H1 (cell line): ENCODE data around the gene TTLL1. TPM values are rescaled to one million over a fixed set of nuclear protein-coding genes. Genes with fewer than 3 reads are reported as not detected.

Experiments
- CTCF ChIA-PET: fragments of 300-600 bp; sonication (Branson Sonifier 250); formaldehyde crosslinking; loops from one replicate; lab custom pipeline; 2021; ENCODE audit not compliant: partially characterized antibody; lab: Charles Lee
- POLR2A ChIA-PET: fragments of 300-600 bp; sonication (Branson Sonifier 250); formaldehyde crosslinking; loops from one replicate; lab custom pipeline; 2021; ENCODE audit warnings: inconsistent platforms; ENCODE audit not compliant: partially characterized antibody; lab: Charles Lee
- DNase-seq, 2 experiments: peaks; one replicate each; pipeline versions ENCODE4 v3.0.0 to v3.0.0-alpha.2; 2010 to 2022; ENCODE audit warnings: low spot score in 2 of 2, low read depth in 1 of 2, mixed read lengths in 1 of 2
- FAIRE-seq: peaks from 2 replicates; lab custom pipeline; 2011; peaks lifted over from hg19 to GRCh38; lab: Jason Lieb, UNC
- H2AFZ ChIP-seq: 2 replicates; pipeline ENCODE4 v1.8.1; 2012; ENCODE audit warnings: low read length, inconsistent platforms
- H2AK5ac ChIP-seq: 2 replicates; pipeline ENCODE4 v1.6.1; 2013; ENCODE audit warnings: low read depth, low read length
- H2BK120ac ChIP-seq: replicated peaks from 2 replicates; pipeline ENCODE3; 2013; ENCODE audit warnings: low read depth, low read length, inconsistent platforms
- H2BK12ac ChIP-seq: 2 replicates; pipeline ENCODE4 v1.6.1; 2013; ENCODE audit warnings: low read depth, low read length
- H2BK15ac ChIP-seq: 2 replicates; pipeline ENCODE4 v1.6.1; 2013; ENCODE audit warnings: low read length
- H2BK20ac ChIP-seq: 2 replicates; pipeline ENCODE4 v1.6.1; 2013; ENCODE audit warnings: low read length
- H2BK5ac ChIP-seq: 2 replicates; pipeline ENCODE4 v1.6.1; 2013; ENCODE audit warnings: low read depth, low read length
- H3K14ac ChIP-seq: 2 replicates; pipeline ENCODE4 v1.6.1; 2013; ENCODE audit warnings: inconsistent platforms; ENCODE audit not compliant: insufficient read length
- H3K18ac ChIP-seq: 2 replicates; pipeline ENCODE4 v1.6.1; 2013; ENCODE audit warnings: low read length; ENCODE audit errors: extremely low read depth
- H3K23ac ChIP-seq: 2 replicates; pipeline ENCODE4 v1.6.1; 2013; ENCODE audit warnings: inconsistent platforms; ENCODE audit not compliant: insufficient read length
- H3K23me2 ChIP-seq: 2 replicates; pipeline ENCODE4 v1.6.1; 2013; ENCODE audit warnings: low read depth, low read length
- H3K27ac ChIP-seq: 2 replicates; pipeline ENCODE4 v1.6.1; 2011; ENCODE audit warnings: low read depth, low read length, inconsistent platforms
- H3K27me3 ChIP-seq, 4 experiments: replicated peaks in 1 of 4; 1 replicate in 1 of 4; 2 replicates in 3 of 4; pipeline versions ENCODE4 v1.6.1 to v1.8.1; 2011 to 2013; ENCODE audit warnings: low read length in 3 of 4, mild to moderate bottlenecking in 3 of 4, inconsistent platforms in 2 of 4, mixed read lengths in 2 of 4, moderate library complexity in 1 of 4; ENCODE audit not compliant: control insufficient read depth in 3 of 4, insufficient read depth in 3 of 4; ENCODE audit errors: extremely low read depth in 1 of 4
- H3K36me3 ChIP-seq, 4 experiments: 2 replicates each; pipeline versions ENCODE4 v1.6.1 to v1.8.1; 2011 to 2013; ENCODE audit warnings: mild to moderate bottlenecking in 4 of 4, low read length in 3 of 4, moderate library complexity in 2 of 4, control low read depth in 1 of 4, inconsistent platforms in 1 of 4; ENCODE audit not compliant: insufficient read depth in 4 of 4, control insufficient read depth in 2 of 4
- H3K4ac ChIP-seq: replicated peaks from 2 replicates; pipeline ENCODE3; 2013; ENCODE audit warnings: low read length, low read depth, mixed read lengths, inconsistent platforms; ENCODE audit not compliant: insufficient read length
- H3K4me1 ChIP-seq, 4 experiments: replicated peaks in 1 of 4; 1 replicate in 1 of 4; 2 replicates in 3 of 4; pipeline versions ENCODE4 v1.6.1 to v1.8.1; 2011 to 2013; ENCODE audit warnings: low read length in 3 of 4, inconsistent platforms in 2 of 4, mixed read lengths in 1 of 4; ENCODE audit not compliant: insufficient read depth in 4 of 4, control insufficient read depth in 3 of 4
- H3K4me2 ChIP-seq, 2 experiments: 2 replicates each; pipeline versions ENCODE4 v1.6.1 to v1.8.1; 2011 to 2013; ENCODE audit warnings: low read depth in 2 of 2, low read length in 2 of 2, control low read depth in 1 of 2, inconsistent platforms in 1 of 2, mild to moderate bottlenecking in 1 of 2; ENCODE audit not compliant: insufficient read depth in 1 of 2
- H3K4me3 ChIP-seq, 4 experiments: fragments of 200-600, 300-600 bp in 1 of 4; sonication (generic), shearing (Covaris generic), sonication (Bioruptor Twin) in 1 of 4; 2 replicates each; pipeline versions ENCODE4 v1.5.1 to v1.8.1; 2011 to 2016; ENCODE audit warnings: low read length in 4 of 4, low read depth in 3 of 4, control low read depth in 2 of 4, inconsistent platforms in 2 of 4, mild to moderate bottlenecking in 2 of 4, mixed read lengths in 1 of 4, moderate library complexity in 1 of 4; ENCODE audit not compliant: insufficient read depth in 2 of 4; ENCODE audit errors: extremely low read depth in 1 of 4
- H3K56ac ChIP-seq: replicated peaks from 2 replicates; pipeline ENCODE3; 2013; ENCODE audit warnings: low read depth, mild to moderate bottlenecking, mixed read lengths, low read length, inconsistent platforms; ENCODE audit not compliant: insufficient read length
- H3K79me1 ChIP-seq: 2 replicates; pipeline ENCODE4 v1.6.1; 2013; ENCODE audit warnings: low read depth, low read length, control low read depth
- H3K79me2 ChIP-seq, 2 experiments: 2 replicates each; pipeline versions ENCODE4 v1.6.1 to v1.8.1; 2012 to 2013; ENCODE audit warnings: low read length in 2 of 2, mild to moderate bottlenecking in 2 of 2, inconsistent platforms in 1 of 2; ENCODE audit not compliant: insufficient read depth in 2 of 2, control insufficient read depth in 1 of 2
- H3K9ac ChIP-seq, 4 experiments: replicated peaks in 1 of 4; 1 replicate in 1 of 4; 2 replicates in 3 of 4; pipeline versions ENCODE4 v1.6.1 to v1.8.1; 2011 to 2013; ENCODE audit warnings: low read depth in 3 of 4, low read length in 3 of 4, control low read depth in 2 of 4, mild to moderate bottlenecking in 2 of 4, moderate library complexity in 2 of 4, inconsistent platforms in 1 of 4; ENCODE audit errors: extremely low read depth in 1 of 4
- H3K9me3 ChIP-seq, 2 experiments: 2 replicates each; pipeline versions ENCODE4 v1.6.1 to v1.8.1; 2012 to 2013; ENCODE audit warnings: mild to moderate bottlenecking in 2 of 2, moderate library complexity in 2 of 2, control low read depth in 1 of 2, inconsistent platforms in 1 of 2, low read depth in 1 of 2, low read length in 1 of 2, mixed read lengths in 1 of 2; ENCODE audit not compliant: insufficient read depth in 2 of 2
- H4K20me1 ChIP-seq, 2 experiments: replicated peaks in 1 of 2; 2 replicates each; pipeline versions ENCODE3 to v1.8.1; 2011 to 2013; ENCODE audit warnings: inconsistent platforms in 2 of 2, low read length in 2 of 2, mild to moderate bottlenecking in 1 of 2; ENCODE audit not compliant: insufficient read depth in 2 of 2, control insufficient read depth in 1 of 2
- H4K5ac ChIP-seq: 2 replicates; pipeline ENCODE4 v1.6.1; 2013; ENCODE audit warnings: low read length, low read depth, mixed read lengths, inconsistent platforms; ENCODE audit not compliant: insufficient read length
- H4K8ac ChIP-seq: 2 replicates; pipeline ENCODE4 v1.8.0; 2013; ENCODE audit warnings: mild to moderate bottlenecking, moderate library complexity, low read length, inconsistent platforms; ENCODE audit not compliant: insufficient read depth; ENCODE audit errors: extremely low read depth
- H4K91ac ChIP-seq: replicated peaks from 2 replicates; pipeline ENCODE3; 2013; ENCODE audit warnings: low read length, mixed read lengths, inconsistent platforms; ENCODE audit not compliant: insufficient read length
- BACH1 ChIP-seq: IDR thresholded peaks from 2 replicates; pipeline ENCODE4 v1.6.1; 2012; ENCODE audit warnings: low read length, improper control_type of control experiment
- E2F6 ChIP-seq: IDR thresholded peaks from 2 replicates; pipeline ENCODE4 v1.6.1; 2012; ENCODE audit warnings: inconsistent platforms
- EP300 ChIP-seq, 2 experiments: IDR thresholded peaks; 1 replicate in 1 of 2; 2 replicates in 1 of 2; pipeline ENCODE4 v1.6.1; 2011 to 2012; ENCODE audit warnings: low read depth in 2 of 2, low read length in 2 of 2, mild to moderate bottlenecking in 2 of 2, borderline replicate concordance in 1 of 2, inconsistent platforms in 1 of 2, moderate library complexity in 1 of 2
- GABPA ChIP-seq: IDR thresholded peaks from 2 replicates; pipeline ENCODE4 v1.6.1; 2011; ENCODE audit warnings: mild to moderate bottlenecking, low read length, moderate library complexity, borderline replicate concordance; ENCODE audit not compliant: insufficient read depth
- PHF8 ChIP-seq: fragments of 200-600 bp; sonication (generic); conservative IDR thresholded peaks from 2 replicates; pipeline ENCODE4 v1.7.1; 2012; ENCODE audit warnings: low read depth, mild to moderate bottlenecking, inconsistent platforms, low read length, moderate library complexity
- RBBP5 ChIP-seq: IDR thresholded peaks from 2 replicates; pipeline ENCODE4 v1.7.1; 2012; ENCODE audit warnings: low read depth, mild to moderate bottlenecking, inconsistent platforms, low read length, moderate library complexity, borderline replicate concordance
- RXRA ChIP-seq: IDR thresholded peaks from 2 replicates; pipeline ENCODE4 v1.6.1; 2011; ENCODE audit warnings: low read depth, mild to moderate bottlenecking, low read length, moderate library complexity; ENCODE audit not compliant: insufficient read depth
- SIN3A ChIP-seq, 2 experiments: IDR thresholded peaks in 1 of 2; conservative IDR thresholded peaks in 1 of 2; 2 replicates each; pipeline ENCODE4 v1.6.1; 2011 to 2012; ENCODE audit warnings: low read length in 2 of 2, improper control_type of control experiment in 1 of 2, low read depth in 1 of 2, mild to moderate bottlenecking in 1 of 2
- SP2 ChIP-seq: IDR thresholded peaks from 2 replicates; pipeline ENCODE4 v1.6.1; 2012; ENCODE audit warnings: mild to moderate bottlenecking, low read length, inconsistent platforms
- SRF ChIP-seq: IDR thresholded peaks from 2 replicates; pipeline ENCODE4 v1.6.1; 2011; ENCODE audit warnings: mild to moderate bottlenecking, low read depth, low read length, moderate library complexity
- TAF1 ChIP-seq: IDR thresholded peaks from 2 replicates; pipeline ENCODE4 v1.6.1; 2011; ENCODE audit warnings: mild to moderate bottlenecking, low read depth, low read length
- TEAD4 ChIP-seq: IDR thresholded peaks from 2 replicates; pipeline ENCODE4 v1.6.1; 2012; ENCODE audit warnings: low read depth, low read length, inconsistent platforms, mixed read lengths
- WGBS, 2 experiments: shearing (Covaris generic) in 1 of 2; methylation state at CpG; one replicate each; pipeline versions ENCODE4 v1.1.6 to v1.1.7; 2013 to 2015; ENCODE audit warnings: low lambda C conversion rate in 2 of 2, mixed read lengths in 2 of 2, inconsistent platforms in 1 of 2, low coverage in 1 of 2, missing lambda C conversion rate in 1 of 2; ENCODE audit not compliant: insufficient replicate concordance in 2 of 2, insufficient coverage in 1 of 2, insufficient read length in 1 of 2; ENCODE audit errors: extremely low coverage in 1 of 2, missing lambda C conversion rate in 1 of 2; 5-methylcytosine and 5-hydroxymethylcytosine counted together
- polyA plus RNA-seq, 7 experiments: library from polyadenylated mRNA; depleted of rRNA in 3 of 7; stranded (reverse) in 5 of 7; unstranded in 2 of 7; fragments of >200 nt in 5 of 7; fragments of 200-250 nt in 2 of 7; gene quantifications; 1 replicate in 5 of 7; 2 replicates in 1 of 7; 4 replicates in 1 of 7; pipeline versions ENCODE4 v1.2.1 to v1.2.3, GENCODE V29; 2011 to 2013; ENCODE audit warnings: missing spikeins in 2 of 7, mixed read lengths in 2 of 7
- total RNA-seq: library from RNA; stranded (reverse); fragmentation: NEBNext Ultra II Directional; extraction: Animal tissue kit (Norgen Biotek cat#: 25700); gene quantifications from 2 replicates; pipeline ENCODE4 v1.2.1, GENCODE V29; 2021

TTLL1 gene
- total and polyA plus RNA-seq, 2 of the 8 experiments (the other 6 are each of a cell fraction or from before 2014, with no cell fraction given), result 5.0 to 13.8 TPM

GRCh38 chr22:42991010-42991651 is 98.1 kb downstream of the TTLL1 start:
- H3K27me3 ChIP-seq, result no peaks in the 10 kb centered on the region
- peaks cover 18% of the 10 kb centered on the region for H3K79me1 ChIP-seq
- H3K9me3 ChIP-seq, result 0 out of 4 replicates have a peak, but pooled peaks cover 0 to 3% of the 10 kb centered on the region in 2 experiments
- no peak overlapping the region for H4K91ac ChIP-seq
- no peak overlapping the region for H3K4me2 ChIP-seq
- H2BK5ac ChIP-seq, result no peak overlapping the region
- peaks cover 2 to 13% (median 8%) of the 10 kb centered on the region in 4 experiments; a peak in 5 of 7 replicates for H3K4me1 ChIP-seq
- no peak overlapping the region for H3K56ac ChIP-seq
- H3K27ac ChIP-seq, result no peak overlapping the region
- no peak overlapping the region for H3K18ac ChIP-seq
- H2AFZ ChIP-seq, result no peak overlapping the region
- H3K36me3 ChIP-seq, result no peaks in the 10 kb centered on the region
- H2BK12ac ChIP-seq, result no peak overlapping the region
- FAIRE-seq (no peak), DNase-seq (no peak)
- H3K23ac ChIP-seq, result no peak overlapping the region
- H4K8ac ChIP-seq, result no peak overlapping the region
- CTCF ChIA-PET, result interaction anchor here (0.8 to 2.0 kb wide), 10 partner anchors 8 to 123 kb away, joined by 3 to 7 read pairs (median 4); no protein-coding TSS in a partner anchor
- H2BK15ac ChIP-seq, result no peak overlapping the region
- POLR2A ChIA-PET, result interaction anchor here (0.6 to 6.2 kb wide), 5 partner anchors 13 to 422 kb away, joined by 3 to 32 read pairs (median 4); partner anchors contain the start of gene PACSIN2
- no peak overlapping the region for H2BK20ac ChIP-seq
- H3K79me2 ChIP-seq, result peaks cover 16 to 87% of the 10 kb centered on the region in 2 experiments
- no peaks in the 10 kb centered on the region for H3K23me2 ChIP-seq
- no peak overlapping the region for H3K4ac ChIP-seq
- 78% methylated on average over 4 of the region's 5 CpGs; no CpG with 5 or more reads in 1 of the 2 experiments for WGBS, 2 experiments
- no peak overlapping the region for H4K5ac ChIP-seq
- H4K20me1 ChIP-seq, result peaks cover 13 to 28% of the 10 kb centered on the region in 2 experiments
- H2BK120ac ChIP-seq, result no peak overlapping the region
- H3K9ac ChIP-seq, result no peak overlapping the region
- H3K4me3 ChIP-seq, result no peak overlapping the region
- H3K14ac ChIP-seq, result no peak overlapping the region
- no peak overlapping the region for H2AK5ac ChIP-seq
- TF ChIP-seq SRF (no peak), RBBP5 (no peak), SP2 (no peak), TAF1 (no peak), SIN3A (conservative IDR thresholded peaks at IDR 0.05 in 1 of 2, IDR thresholded peaks at IDR 0.05 in 1 of 2; ENCODE audit: low read depth in 1 of 2, low read length in 2 of 2) (no peak), GABPA (no peak), RXRA (no peak), TEAD4 (no peak), EP300 (IDR thresholded peaks at IDR 0.05; ENCODE audit: borderline replicate concordance in 1 of 2, low read depth in 2 of 2, low read length in 2 of 2) (no peak), BACH1 (no peak), PHF8 (no peak), E2F6 (no peak)
